IMR-90 (cell line): Measurements from ENCODE around the gene FOXF1. TPM values are rescaled to one million over a fixed set of nuclear protein-coding genes. Genes with fewer than 3 reads are reported as not detected.

ENCODE experiments used
- ATAC-seq: fragments of 200-7000 bp; cut with Tn5 transposase; 2 replicates; pipeline ENCODE4 v1.9.1; 2020; ENCODE audit warnings: low read depth, mild to moderate bottlenecking, moderate library complexity
- BruUV-seq: library from RNA; stranded (reverse); fragments of 400-500 nt; replicated peaks from 2 replicates; lab custom pipeline; 2021; lab: Mats Ljungman, UMichigan
- CTCF ChIA-PET: fragments of 300-600 bp; formaldehyde crosslinking; extraction: SDS; loops from one replicate; lab custom pipeline; 2021; ENCODE audit warnings: antibody characterized with exemption; lab: Yijun Ruan, JAX
- POLR2A ChIA-PET: fragments of 300-600 bp; sonication (Branson Sonifier 250); formaldehyde crosslinking; loops from one replicate; lab custom pipeline; 2022; ENCODE audit warnings: antibody characterized with exemption; ENCODE audit not compliant: unreplicated experiment; lab: Charles Lee
- DNase-seq: peaks from one replicate; pipeline ENCODE4 v3.0.0; 2013
- H2AFZ ChIP-seq: replicated peaks from 2 replicates; pipeline ENCODE3; 2013; ENCODE audit warnings: low read length, mild to moderate bottlenecking; ENCODE audit not compliant: poor library complexity
- H2AK5ac ChIP-seq: 2 replicates; pipeline ENCODE4 v1.6.1; 2013; ENCODE audit warnings: low read depth, low read length, inconsistent platforms
- H2AK9ac ChIP-seq: replicated peaks from 2 replicates; pipeline ENCODE3; 2013; ENCODE audit warnings: mild to moderate bottlenecking, low read depth, low read length, moderate library complexity; ENCODE audit not compliant: poor library complexity
- H2BK120ac ChIP-seq: 2 replicates; pipeline ENCODE4 v1.6.1; 2013; ENCODE audit warnings: low read depth, low read length, inconsistent platforms
- H2BK15ac ChIP-seq: 3 replicates; pipeline ENCODE4 v1.6.1; 2013; ENCODE audit warnings: low read depth, low read length, inconsistent platforms
- H2BK20ac ChIP-seq: 2 replicates; pipeline ENCODE4 v1.6.1; 2013; ENCODE audit warnings: low read depth, mild to moderate bottlenecking, inconsistent platforms, low read length, moderate library complexity
- H2BK5ac ChIP-seq: 2 replicates; pipeline ENCODE4 v1.6.1; 2013; ENCODE audit warnings: mild to moderate bottlenecking, low read depth, low read length, inconsistent platforms; ENCODE audit not compliant: poor library complexity, severe bottlenecking
- H3K14ac ChIP-seq: replicated peaks from 2 replicates; pipeline ENCODE4 v1.6.1; 2013; ENCODE audit warnings: low read depth, low read length, inconsistent platforms
- H3K18ac ChIP-seq: 2 replicates; pipeline ENCODE4 v1.6.1; 2013; ENCODE audit warnings: low read depth, low read length, control low read depth
- H3K23ac ChIP-seq: 2 replicates; pipeline ENCODE4 v1.6.1; 2013; ENCODE audit warnings: low read depth, low read length, inconsistent platforms
- H3K27ac ChIP-seq: 2 replicates; pipeline ENCODE4 v1.5.1; 2013; ENCODE audit warnings: mild to moderate bottlenecking, control low read depth, low read length; ENCODE audit not compliant: insufficient read depth
- H3K27me3 ChIP-seq: 2 replicates; pipeline ENCODE4 v1.6.1; 2013; ENCODE audit warnings: low read length; ENCODE audit not compliant: control insufficient read depth, insufficient read depth
- H3K36me3 ChIP-seq: 2 replicates; pipeline ENCODE4 v1.6.1; 2013; ENCODE audit warnings: low read length, mixed read lengths; ENCODE audit not compliant: control insufficient read depth, insufficient read depth
- H3K4ac ChIP-seq: 2 replicates; pipeline ENCODE4 v1.6.1; 2013; ENCODE audit warnings: low read depth, low read length, inconsistent platforms
- H3K4me1 ChIP-seq: 2 replicates; pipeline ENCODE4 v1.6.1; 2013; ENCODE audit warnings: low read length, mixed read lengths; ENCODE audit not compliant: control insufficient read depth, insufficient read depth
- H3K4me2 ChIP-seq: 2 replicates; pipeline ENCODE4 v1.6.1; 2013; ENCODE audit warnings: low read depth, mild to moderate bottlenecking, control low read depth, low read length, moderate library complexity
- H3K4me3 ChIP-seq: 2 replicates; pipeline ENCODE4 v1.5.1; 2013; ENCODE audit warnings: low read depth, mild to moderate bottlenecking, control low read depth, low read length, moderate library complexity; ENCODE audit not compliant: insufficient read depth
- H3K56ac ChIP-seq: 2 replicates; pipeline ENCODE4 v1.6.1; 2013; ENCODE audit warnings: low read length, inconsistent platforms; ENCODE audit not compliant: insufficient read depth; ENCODE audit errors: extremely low read depth
- H3K79me1 ChIP-seq, 2 experiments: 2 replicates each; pipeline ENCODE4 v1.6.1; 2013; ENCODE audit warnings: low read length in 2 of 2, inconsistent platforms in 1 of 2, low read depth in 1 of 2
- H3K9ac ChIP-seq: 2 replicates; pipeline ENCODE4 v1.6.1; 2013; ENCODE audit warnings: low read depth, low read length, control low read depth
- H3K9me1 ChIP-seq: 2 replicates; pipeline ENCODE4 v1.6.1; 2013; ENCODE audit warnings: low read length, inconsistent platforms; ENCODE audit not compliant: insufficient read depth
- H3K9me3 ChIP-seq: 2 replicates; pipeline ENCODE4 v1.6.1; 2013; ENCODE audit warnings: low read length; ENCODE audit not compliant: control insufficient read depth, insufficient read depth
- H4K20me1 ChIP-seq: 2 replicates; pipeline ENCODE4 v1.6.1; 2013; ENCODE audit warnings: low read length, inconsistent platforms; ENCODE audit not compliant: insufficient read depth
- H4K5ac ChIP-seq: 2 replicates; pipeline ENCODE4 v1.6.1; 2013; ENCODE audit warnings: mild to moderate bottlenecking, low read depth, low read length, control low read depth
- H4K8ac ChIP-seq, 2 experiments: 2 replicates each; pipeline ENCODE4 v1.6.1; 2013; ENCODE audit warnings: low read depth in 2 of 2, low read length in 2 of 2, control low read depth in 1 of 2, inconsistent platforms in 1 of 2
- H4K91ac ChIP-seq: 2 replicates; pipeline ENCODE4 v1.6.1; 2013; ENCODE audit warnings: low read depth, low read length, inconsistent platforms; ENCODE audit not compliant: insufficient read depth
- BHLHE40 ChIP-seq: fragments of 150-350 bp; IDR thresholded peaks from 2 replicates; pipeline ENCODE4 v1.6.1; 2016; ENCODE audit warnings: mild to moderate bottlenecking, low read depth, low read length
- CEBPB ChIP-seq: IDR thresholded peaks from 2 replicates; pipeline ENCODE4 v1.6.1; 2012; ENCODE audit warnings: low read depth, low read length, improper control_type of control experiment
- CHD1 ChIP-seq: IDR thresholded peaks from 2 replicates; pipeline ENCODE4 v1.6.1; 2012; ENCODE audit warnings: low read depth, low read length, improper control_type of control experiment
- CTCF ChIP-seq: conservative IDR thresholded peaks from 2 replicates; pipeline ENCODE4 v1.5.1; 2012; ENCODE audit warnings: mild to moderate bottlenecking, low read depth, low read length, improper control_type of control experiment
- ELK1 ChIP-seq: fragments of 150-350 bp; IDR thresholded peaks from 2 replicates; pipeline ENCODE4 v1.6.1; 2016; ENCODE audit warnings: low read depth, mild to moderate bottlenecking, low read length, moderate library complexity, borderline replicate concordance
- FOS ChIP-seq: fragments of 150-350 bp; IDR thresholded peaks from 2 replicates; pipeline ENCODE4 v1.6.1; 2016; ENCODE audit warnings: low read depth, low read length
- MAZ ChIP-seq: IDR thresholded peaks from 2 replicates; pipeline ENCODE4 v1.6.1; 2012; ENCODE audit warnings: low read depth, mild to moderate bottlenecking, low read length, improper control_type of control experiment, moderate library complexity, borderline replicate concordance
- MXI1 ChIP-seq: IDR thresholded peaks from 2 replicates; pipeline ENCODE4 v1.6.1; 2012; ENCODE audit warnings: low read depth, mild to moderate bottlenecking, low read length, moderate library complexity, borderline replicate concordance
- POLR2A ChIP-seq: IDR thresholded peaks from 2 replicates; pipeline ENCODE4 v1.6.1; 2012; ENCODE audit warnings: mild to moderate bottlenecking, low read depth, low read length
- RCOR1 ChIP-seq: IDR thresholded peaks from 2 replicates; pipeline ENCODE4 v1.6.1; 2012; ENCODE audit warnings: mild to moderate bottlenecking, low read length, improper control_type of control experiment; ENCODE audit not compliant: insufficient replicate concordance
- SMC3 ChIP-seq: fragments of 150-350 bp; IDR thresholded peaks from 2 replicates; pipeline ENCODE4 v1.6.1; 2016; ENCODE audit warnings: low read depth, mild to moderate bottlenecking, antibody characterized with exemption, low read length, moderate library complexity
- USF2 ChIP-seq: fragments of 150-350 bp; IDR thresholded peaks from 2 replicates; pipeline ENCODE4 v1.6.1; 2017; ENCODE audit warnings: mild to moderate bottlenecking, antibody characterized with exemption, low read length, low read depth
- WGBS, 2 experiments: methylation state at CpG; one replicate each; pipeline versions ENCODE4 v1.1.5 to v1.1.7; 2013; ENCODE audit warnings: missing lambda C conversion rate in 2 of 2; ENCODE audit not compliant: insufficient read length in 1 of 2; ENCODE audit errors: extremely low coverage in 2 of 2; 5-methylcytosine and 5-hydroxymethylcytosine counted together
- dilution Hi-C: fragments of 300-500 bp; cut with HindIII; formaldehyde crosslinking; loops from one replicate; pipeline ENCODE4 v1.14.3; 2018; ENCODE audit warnings: low sequenced_read_pairs; ENCODE audit not compliant: unreplicated experiment
- in situ Hi-C: fragments of 300-500 bp; cut with MboI; formaldehyde crosslinking; loops from 3 replicates; pipeline ENCODE4 v1.14.3; 2019; ENCODE audit warnings: low sequenced_read_pairs, inconsistent platforms, mixed read lengths
- intact Hi-C: fragments of 100-400 bp; cut with micrococcal nuclease; formaldehyde crosslinking; loops from 2 replicates; pipeline ENCODE4 v1.10.0; 2022
- polyA plus RNA-seq, 3 experiments: library from polyadenylated mRNA; depleted of rRNA; stranded (reverse); fragments of >200 nt; gene quantifications; 2 replicates each; pipeline ENCODE4 v1.2.3, GENCODE V29; 2012; ENCODE audit warnings: low replicate concordance in 1 of 3
- total RNA-seq: library from RNA; depleted of rRNA; stranded (reverse); fragments of >200 nt; gene quantifications from 2 replicates; pipeline ENCODE4 v1.2.3, GENCODE V29; 2012

The FOXF1 gene
- total and polyA plus RNA-seq, 2 of the 4 experiments (the other 2 are of a cell fraction): 2.7 to 33.0 TPM

- Histone ChIP-seq H3K9me1 (peaks cover 69% of the 10 kb centered on the region), H3K4ac (peak overlapping the region; percentile 22), H2AK9ac (no peak overlapping the region), H4K91ac (0 out of 2 replicates have a peak overlapping the region, but pooled peaks have one; percentile 29), H4K20me1 (peaks cover 99% of the 10 kb centered on the region), H3K36me3 (peaks cover 88% of the 10 kb centered on the region), H4K5ac (no peak overlapping the region; the same call in 1 of the 2 replicates), H2BK15ac (no peak overlapping the region), H3K4me3 (no peak overlapping the region), H3K14ac (peak overlapping the region; percentile 53), H3K9me3 (no peaks in the 10 kb centered on the region), H2BK20ac (no peak overlapping the region), H2AK5ac (no peak overlapping the region), H2BK120ac (no peak overlapping the region), H3K56ac (no peak overlapping the region), H4K8ac (no peak overlapping the region; a peak in 1 of 4 replicates), H3K4me1 (peaks cover 31% of the 10 kb centered on the region), H2BK5ac (no peak overlapping the region), H3K18ac (no peak overlapping the region), H3K23ac (peak overlapping the region; percentile 66), H3K79me1 (peaks cover 52 to 94% of the 10 kb centered on the region in 2 experiments), H3K27me3 (no peaks in the 10 kb centered on the region), H3K4me2 (no peak overlapping the region; the same call in 1 of the 2 replicates), H2AFZ (no peak overlapping the region), H3K27ac (no peak overlapping the region), H3K9ac (no peak overlapping the region)
- CTCF ChIA-PET: no interaction called here
- peak; percentile 52 for DNase-seq
- no TSS peak for BruUV-seq
- intact Hi-C loops (no loop called here), in situ Hi-C loops (no loop called here), dilution Hi-C loops (no loop called here)
- TF ChIP-seq POLR2A (no peak), CHD1 (no peak), ELK1 (no peak), CEBPB (no peak), MXI1 (no peak), FOS (no peak), RCOR1 (no peak), MAZ (no peak), BHLHE40 (no peak), CTCF (no peak), SMC3 (no peak), USF2 (no peak)
- POLR2A ChIA-PET: no interaction called here
- WGBS, 2 experiments: 84% methylated on average over 4 of the region's 13 CpGs; no CpG with 5 or more reads in 1 of the 2 experiments
- peak; percentile 34 for ATAC-seq
Observed at GRCh38 chr16:86490859-86491639, 19.3 kb upstream of the FOXF1 start.
